Pancreas (tissue), 10 donors: ENCODE data around the gene MYADML2. TPM values are rescaled to one million over a fixed set of nuclear protein-coding genes. Genes with fewer than 3 reads are reported as not detected.
"Not testable (repeated sequence)": the region's sequence is repeated elsewhere in the genome, so short reads cannot be mapped to it uniquely, and the experiment has no call there.

Experiments used
- ATAC-seq, 4 donors: fragments of 200-7000 bp; cut with Tn5 transposase; one replicate each; pipeline versions ENCODE4 v1.8.0 to v1.9.1; 2020; ENCODE audit warnings: mild to moderate bottlenecking in 4 of 4, moderate library complexity in 4 of 4
- DNase-seq, 6 donors: peaks; one replicate each; pipeline ENCODE4 v3.0.0-alpha.2; 2020
- FAIRE-seq: peaks from 2 replicates; lab custom pipeline; 2012; peaks lifted over from hg19 to GRCh38; lab: Jason Lieb, UNC
- H3K27ac ChIP-seq, 4 donors: fragments of 200-600 bp; sonication (generic); 1 replicate in 3 of 4; 2 replicates in 1 of 4; pipeline versions ENCODE4 v1.5.0 to v1.8.0; 2020
- H3K27me3 ChIP-seq, 4 donors: fragments of 200-600 bp; one replicate each; pipeline ENCODE4 v1.8.0; 2021
- H3K36me3 ChIP-seq, 3 donors: fragments of 200-600 bp; sonication (generic) in 1 of 3; one replicate each; pipeline versions ENCODE4 v1.5.0 to v1.8.0; 2020 to 2021
- H3K4me1 ChIP-seq, 3 donors: fragments of 200-600 bp; one replicate each; pipeline ENCODE4 v1.8.0; 2021
- H3K4me3 ChIP-seq, 4 donors: fragments of 200-600 bp; sonication (generic) in 2 of 4; one replicate each; pipeline versions ENCODE4 v1.5.0 to v1.8.0; 2020 to 2021
- H3K9me3 ChIP-seq, 4 donors: fragments of 200-600 bp; one replicate each; pipeline ENCODE4 v1.8.0; 2021
- CTCF ChIP-seq, 4 donors: fragments of 200-600 bp; sonication (generic) in 3 of 4; IDR thresholded peaks; one replicate each; pipeline versions ENCODE4 v1.5.0 to v1.8.0; 2021; ENCODE audit warnings: antibody characterized with exemption in 4 of 4
- WGBS, 2 donors: extraction: QIAGEN DNeasy Blood & Tissue Kit; methylation state at CpG; one replicate each; pipeline ENCODE4 v1.1.7; 2013; 5-methylcytosine and 5-hydroxymethylcytosine counted together
- intact Hi-C, 3 donors: fragments of 100-400 bp; cut with DNase I; formaldehyde crosslinking; loops; one replicate each; pipeline versions ENCODE4 v1.11.1 to v1.14.2; 2022
- polyA plus RNA-seq, 2 donors: library from polyadenylated mRNA; stranded (reverse); fragments of 200-250 nt; gene quantifications; one replicate each; pipeline ENCODE4 v1.2.3, GENCODE V29; 2013
- total RNA-seq, 6 donors: library from RNA; stranded (reverse); fragmentation: NEBNext Ultra II Directional in 4 of 6; extraction: Animal tissue kit (Norgen Biotek cat#: 25700) in 4 of 6; gene quantifications; one replicate each; pipeline versions ENCODE4 v1.2.1 to v1.2.4, GENCODE V29; 2021 to 2023
- donor health status: healthy with polysubstance abuse.
- donor health status: DM: no; HTN: no; CAD: no; lungs with moderate emphysema.
- donor health status: DM: no; HTN: no; CAD: no.
- donor health status: control.
- donor health status: control.
- donor health status: Bipolar disorder and iron deficiency.
- donor health status: DM: yes; HTN: yes; CAD: no.
- donor health status: DM: no; HTN: no; CAD: no.
- donor health status: DM: no; HTN: no; CAD: no.
- donor health status: DM: yes; HTN: yes; CAD: no.

MYADML2 gene
- total and polyA plus RNA-seq, 8 donors = not detected

- DNase-seq = no peak
- H3K4me1 ChIP-seq = peaks cover 0 to 4% (median 0%) of the 10 kb centered on the region in 3 donors
- no peak for FAIRE-seq
- TF ChIP-seq CTCF (IDR thresholded peaks at IDR 0.05) = no peak
- no peak overlapping the region for H3K4me3 ChIP-seq
- H3K27me3 ChIP-seq = no peaks in the 10 kb centered on the region
- no peak for ATAC-seq
- no peak overlapping the region for H3K27ac ChIP-seq
- H3K9me3 ChIP-seq = no peaks in the 10 kb centered on the region
- intact Hi-C loops = loop anchor here in 1 of 3 donors (10.0 kb wide), 1 partner anchor 60 kb away; no protein-coding TSS in a partner anchor
- no peaks in the 10 kb centered on the region for H3K36me3 ChIP-seq
- WGBS, 2 donors = 81 to 85% methylated on average over 19 of the region's 19 CpGs
Observed at GRCh38 chr17:81954131-81955057, 7.4 kb upstream of the MYADML2 start.

- H3K36me3 ChIP-seq, H3K9me3 ChIP-seq, ATAC-seq, H3K27ac ChIP-seq, H3K27me3 ChIP-seq, DNase-seq, H3K4me1 ChIP-seq, H3K4me3 ChIP-seq, FAIRE-seq: not testable (repeated sequence)
- WGBS, 2 donors = 78 to 88% methylated on average over 5 of the region's 5 CpGs
- intact Hi-C loops = loop anchor here in 1 of 3 donors (10.0 kb wide), 1 partner anchor 61 kb away; no protein-coding TSS in a partner anchor
Observed at GRCh38 chr17:81953443-81953842, 6.4 kb upstream of the MYADML2 start.

GRCh38 chr17:81952792-81953228 lies 5.8 kb upstream of the MYADML2 start:
- no peak overlapping the region for H3K27ac ChIP-seq
- DNase-seq = no peak
- TF ChIP-seq CTCF (IDR thresholded peaks at IDR 0.05) = no peak
- no peaks in the 10 kb centered on the region for H3K9me3 ChIP-seq
- no peaks in the 10 kb centered on the region for H3K36me3 ChIP-seq
- ATAC-seq = no peak
- H3K4me1 ChIP-seq = no peaks in the 10 kb centered on the region
- FAIRE-seq = no peak
- no peak overlapping the region for H3K4me3 ChIP-seq
- intact Hi-C loops = loop anchor here in 1 of 3 donors (10.0 kb wide), 1 partner anchor 62 kb away; no protein-coding TSS in a partner anchor
- H3K27me3 ChIP-seq = no peaks in the 10 kb centered on the region
- 74 to 78% methylated on average over 15 to 16 of the region's 16 CpGs for WGBS, 2 donors

GRCh38 chr17:81951785-81952684 lies 5.0 kb upstream of the MYADML2 start:
- ATAC-seq = no peak
- no peak for FAIRE-seq
- Histone ChIP-seq H3K36me3 (no peaks in the 10 kb centered on the region), H3K27me3 (no peaks in the 10 kb centered on the region), H3K4me1 (no peaks in the 10 kb centered on the region), H3K4me3 (no peak overlapping the region), H3K27ac (no peak overlapping the region), H3K9me3 (no peaks in the 10 kb centered on the region)
- 54 to 68% methylated on average over 12 to 13 of the region's 13 CpGs for WGBS, 2 donors
- no peak for TF ChIP-seq CTCF (IDR thresholded peaks at IDR 0.05)
- DNase-seq = no peak
- intact Hi-C loops = loop anchor here in 1 of 3 donors (10.0 kb wide), 1 partner anchor 63 kb away; no protein-coding TSS in a partner anchor

GRCh38 chr17:81950501-81950900 lies 3.5 kb upstream of the MYADML2 start:
- Histone ChIP-seq H3K27me3 (no peaks in the 10 kb centered on the region), H3K9me3 (no peaks in the 10 kb centered on the region), H3K4me1 (no peaks in the 10 kb centered on the region), H3K4me3 (no peak overlapping the region), H3K36me3 (no peaks in the 10 kb centered on the region), H3K27ac (no peak overlapping the region)
- intact Hi-C loops = loop anchor here in 1 of 3 donors (10.0 kb wide), 1 partner anchor 64 kb away; no protein-coding TSS in a partner anchor
- 84 to 86% methylated on average over 15 of the region's 15 CpGs for WGBS, 2 donors
- DNase-seq (no peak), FAIRE-seq (no peak), ATAC-seq (no peak)
- no peak for TF ChIP-seq CTCF (IDR thresholded peaks at IDR 0.05)
